GM21529 (cell line): ENCODE measurements around the gene CRCP.

ENCODE experiments used
- ATAC-seq: cut with Tn5 transposase; IDR thresholded peaks from one replicate; pipeline ENCODE4 v1.9.1; 2021; ENCODE audit not compliant: unreplicated experiment

Gene CRCP

GRCh38 chr7:66186991-66187390, 72.3 kb downstream of the CRCP start:
- ATAC-seq: no peak

GRCh38 chr7:66187905-66188304, 73.3 kb downstream of the CRCP start:
- no peak for ATAC-seq

GRCh38 chr7:66188645-66189044, 74.0 kb downstream of the CRCP start:
- ATAC-seq: no peak

GRCh38 chr7:66189695-66190503, 75.3 kb downstream of the CRCP start:
- no peak for ATAC-seq

- ATAC-seq: no peak
Observed at GRCh38 chr7:66190504-66190857, 75.8 kb downstream of the CRCP start.

- no peak for ATAC-seq
Observed at GRCh38 chr7:66193146-66193725, 78.6 kb downstream of the CRCP start.

GRCh38 chr7:66198469-66198868, 83.8 kb downstream of the CRCP start:
- ATAC-seq: no peak

GRCh38 chr7:66198956-66199355, 84.3 kb downstream of the CRCP start:
- ATAC-seq: no peak

- no peak for ATAC-seq
Observed at GRCh38 chr7:66202441-66202840, 87.8 kb downstream of the CRCP start.
